HG03095 (cell line): ENCODE results near the gene TBX10.
"Not testable (repeated sequence)": the region's sequence is repeated elsewhere in the genome, so short reads cannot be mapped to it uniquely, and the experiment has no call there.

Experiments
- ATAC-seq: cut with Tn5 transposase; IDR thresholded peaks from one replicate; pipeline ENCODE4 v1.9.1; 2021; ENCODE audit warnings: moderate library complexity; ENCODE audit not compliant: unreplicated experiment

Gene TBX10

DNA sequence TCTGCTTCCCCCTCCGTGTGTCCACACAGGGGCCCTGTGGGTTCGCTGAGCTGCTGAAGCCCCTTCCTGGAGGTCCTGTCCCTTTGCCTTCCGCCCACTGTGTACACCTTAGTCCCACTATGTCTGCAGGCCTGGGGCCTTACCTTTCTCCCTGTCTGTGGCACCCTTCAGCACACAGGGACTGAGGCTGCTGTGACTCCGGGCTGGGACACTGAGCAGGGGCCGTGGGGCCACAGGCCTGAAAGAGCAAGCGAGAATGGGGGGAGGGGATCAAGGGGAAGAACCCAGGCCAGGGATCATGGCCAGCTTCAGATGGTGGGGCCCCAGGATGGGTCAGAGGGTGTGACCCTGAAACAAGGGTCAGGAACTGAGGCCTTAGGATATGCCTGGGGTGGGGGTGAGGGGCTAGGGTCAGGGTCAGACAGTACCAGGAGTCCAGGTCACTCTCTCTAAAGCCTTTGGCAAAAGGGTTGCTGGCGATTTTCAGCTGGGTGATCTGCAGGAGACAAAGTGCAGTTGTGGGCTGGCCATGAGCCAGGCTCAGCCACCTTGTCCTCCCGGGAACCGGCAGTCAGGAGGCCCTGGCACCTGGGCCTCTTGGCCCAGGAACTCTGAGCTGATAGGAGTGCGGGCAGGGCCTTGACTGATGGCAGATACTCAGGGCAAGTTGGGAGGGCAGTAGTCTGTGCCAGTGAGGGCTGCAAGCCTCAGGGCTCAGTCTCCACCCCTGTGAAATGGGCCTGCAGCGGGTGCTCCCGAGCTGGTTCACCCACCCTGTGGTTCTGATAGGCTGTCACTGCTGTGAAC lies 7.2 kb downstream of the TBX10 start:
- no peak for ATAC-seq

- ATAC-seq, result no peak
These were observed 7.7 kb downstream of the TBX10 start for GRCh38 chr11:67631853-67632174.

GRCh38 chr11:67631411-67631810 lies 8.2 kb downstream of the TBX10 start:
- ATAC-seq, result no peak

- ATAC-seq, result no peak
These were observed 8.6 kb downstream of the TBX10 start for GRCh38 chr11:67630943-67631331.

DNA sequence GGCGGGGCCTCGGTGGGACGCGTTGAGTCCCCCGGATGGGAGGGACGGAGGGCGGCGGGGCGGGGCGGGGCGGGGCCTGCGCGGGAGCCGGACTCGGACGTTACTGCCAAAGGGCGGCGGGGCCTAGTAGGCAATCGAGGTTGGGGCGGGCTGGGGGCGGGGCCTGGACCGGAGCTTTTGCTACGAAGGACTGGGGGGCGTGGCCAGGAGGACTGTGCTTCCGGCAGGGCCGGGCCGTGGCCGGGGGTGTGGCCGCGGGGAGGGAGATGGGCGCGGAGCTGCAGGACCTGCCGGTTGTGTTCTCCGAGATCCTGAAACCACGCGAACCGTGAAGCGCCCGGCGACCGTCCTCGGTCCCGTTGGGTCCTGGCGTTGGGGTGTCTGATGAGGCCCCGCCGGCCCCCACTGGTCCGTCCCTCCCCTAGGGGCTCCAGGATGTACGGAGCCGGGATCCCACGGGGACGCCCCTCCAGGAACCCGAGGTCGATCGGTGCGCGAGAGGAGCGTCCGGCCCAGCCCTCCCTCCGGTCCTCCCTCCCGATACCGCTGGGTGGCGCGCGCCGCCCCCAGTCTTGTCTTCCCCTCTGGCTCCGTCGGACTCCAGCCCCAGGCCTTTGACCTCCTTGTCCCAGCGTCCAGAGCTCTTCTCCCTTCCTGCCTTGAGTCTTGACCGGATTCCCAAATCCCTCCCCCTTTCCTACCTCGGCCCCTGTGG lies 9.2 kb downstream of the TBX10 start:
- peak; percentile 47 for ATAC-seq

- peak; percentile 43 for ATAC-seq
These were observed 10.0 kb downstream of the TBX10 start, which contains the start of gene NUDT8 for GRCh38 chr11:67629386-67630227. NUDT8 (minus strand) TSS chr11:67629937; CDS start chr11:67629911, 26 bp downstream.

GRCh38 chr11:67628710-67629385 lies 10.7 kb downstream of the TBX10 start:
- ATAC-seq, result no peak

DNA sequence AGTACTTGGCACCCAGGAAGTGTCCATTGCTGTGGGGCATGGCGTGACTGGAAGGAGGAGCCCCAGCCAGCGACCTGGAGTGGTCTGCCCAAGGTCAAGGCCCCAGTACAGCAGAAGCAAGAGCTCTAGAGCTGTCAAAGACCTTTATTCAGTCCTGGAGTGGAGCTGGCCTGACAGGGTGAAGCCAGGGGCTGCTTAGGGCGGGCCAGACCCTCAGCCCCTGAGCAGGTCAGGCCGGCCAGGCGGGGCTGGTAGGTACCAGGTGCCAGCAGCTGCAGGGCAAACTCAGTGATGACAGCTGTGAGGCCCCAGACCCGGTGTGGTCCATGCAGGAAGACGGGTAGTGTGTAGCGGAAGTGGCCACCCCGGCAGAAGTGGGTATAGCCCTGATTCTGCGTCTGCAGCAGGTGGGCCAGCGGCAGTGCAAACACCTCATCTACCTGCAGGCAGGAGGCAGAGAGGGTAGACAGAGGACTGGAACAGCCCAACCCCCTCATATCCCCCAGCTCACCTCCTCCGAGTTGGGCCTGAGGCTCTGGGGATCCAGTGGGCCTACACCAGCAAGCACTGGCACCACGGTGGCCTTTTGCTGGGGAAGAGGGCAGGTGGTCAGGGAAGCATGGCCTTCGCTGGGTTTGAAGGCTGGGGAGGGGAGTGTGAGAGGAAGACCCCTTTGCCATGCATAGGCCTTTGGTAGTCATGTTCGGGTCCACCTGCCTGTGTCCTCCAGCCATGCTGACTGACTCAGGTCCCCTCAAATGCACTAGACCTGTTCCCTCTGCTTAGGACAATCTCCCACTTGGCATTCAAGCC lies 11.5 kb downstream of the TBX10 start:
- no peak for ATAC-seq

DNA sequence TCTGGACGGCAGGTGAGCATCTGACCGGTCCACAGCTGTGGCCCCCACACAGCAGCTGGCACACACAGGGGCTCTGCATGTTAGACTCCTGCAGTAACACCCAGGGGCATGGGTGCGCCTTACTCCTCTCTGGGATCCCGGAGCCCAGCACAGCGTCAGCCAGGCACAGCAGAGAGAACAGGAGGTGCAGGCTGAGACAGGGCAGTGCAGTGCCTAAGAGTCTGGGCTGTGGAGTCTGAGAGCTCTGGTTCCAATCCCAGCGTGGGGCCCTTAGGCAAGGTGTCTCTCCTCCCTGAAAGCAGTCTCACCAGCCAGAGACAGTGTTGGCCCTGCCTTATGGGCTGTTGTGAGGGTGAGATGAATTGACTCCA lies 12.1 kb downstream of the TBX10 start:
- ATAC-seq, result no peak

GRCh38 chr11:67626970-67627369 lies 12.6 kb downstream of the TBX10 start:
- no peak for ATAC-seq

DNA sequence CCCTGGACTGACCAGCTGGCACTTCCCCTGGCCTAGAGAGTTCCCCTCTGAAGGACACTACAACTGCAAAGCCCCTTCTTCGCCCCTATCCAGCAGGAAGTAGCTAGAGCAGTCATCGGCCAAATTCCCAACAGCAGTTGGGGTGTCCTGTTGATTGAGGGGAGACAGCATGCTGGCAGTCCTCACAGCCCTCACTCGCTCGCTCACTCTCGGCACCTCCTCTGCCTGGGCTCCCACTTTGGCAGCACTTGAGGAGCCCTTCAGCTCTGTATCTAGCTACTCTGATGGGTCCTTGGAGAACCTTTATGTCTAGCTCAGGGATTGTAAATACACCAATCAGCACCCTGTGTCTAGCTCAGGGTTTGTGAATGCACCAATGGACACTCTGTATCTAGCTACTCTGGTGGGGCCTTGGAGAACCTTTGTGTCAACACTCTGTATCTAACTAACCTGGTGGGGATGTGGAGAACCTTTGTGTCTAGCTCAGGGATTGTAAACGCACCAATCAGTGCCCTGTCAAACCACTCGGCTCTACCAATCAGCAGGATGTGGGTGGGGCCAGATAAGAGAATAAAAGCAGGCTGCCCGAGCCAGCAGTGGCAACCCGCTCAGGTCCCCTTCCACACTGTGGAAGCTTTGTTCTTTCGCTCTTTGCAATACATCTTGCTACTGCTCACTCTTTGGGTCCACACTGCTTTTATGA lies 13.3 kb downstream of the TBX10 start:
- not testable (repeated sequence) for ATAC-seq

- not testable (repeated sequence) for ATAC-seq
These were observed 15.8 kb downstream of the TBX10 start for GRCh38 chr11:67623795-67624194.

DNA sequence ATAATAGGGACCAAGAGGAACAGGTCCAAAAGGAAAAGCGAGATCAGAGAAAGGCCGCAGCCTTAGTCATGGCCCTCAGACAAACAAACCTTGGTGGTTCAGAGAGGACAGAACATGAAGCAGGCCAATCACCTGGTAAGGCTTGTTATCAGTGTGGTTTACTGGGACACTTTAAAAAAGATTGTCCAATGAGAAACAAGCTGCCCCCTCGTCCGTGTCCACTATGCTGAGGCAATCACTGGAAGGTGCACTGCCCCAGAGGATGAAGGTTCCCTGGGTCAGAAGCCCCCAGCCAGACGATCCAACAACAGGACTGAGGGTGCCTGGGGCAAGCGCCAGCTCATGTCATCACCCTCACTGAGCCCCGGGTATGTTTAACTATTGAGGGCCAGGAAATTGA lies 16.7 kb downstream of the TBX10 start:
- ATAC-seq, result not testable (repeated sequence)

DNA sequence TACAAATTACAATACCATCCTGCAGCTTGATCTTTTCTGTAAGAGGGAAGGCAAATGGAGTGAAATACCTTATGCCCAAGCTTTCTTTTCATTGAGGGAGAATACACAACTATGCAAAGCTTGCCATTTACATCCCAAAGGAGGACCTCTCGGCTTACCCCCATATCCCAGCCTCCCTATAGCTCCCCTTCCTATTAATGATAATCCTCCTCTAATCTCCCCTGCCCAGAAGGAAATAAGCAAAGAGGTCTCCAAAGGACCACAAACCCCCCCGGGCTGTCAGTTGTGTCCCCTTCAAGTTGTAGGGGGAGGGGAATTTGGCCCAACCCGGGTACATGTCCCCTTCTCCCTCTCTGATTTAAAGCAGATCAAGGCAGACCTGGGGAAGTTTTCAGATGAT lies 17.6 kb downstream of the TBX10 start:
- not testable (repeated sequence) for ATAC-seq

- not testable (repeated sequence) for ATAC-seq
These were observed 18.9 kb downstream of the TBX10 start for GRCh38 chr11:67620621-67621020.

DNA sequence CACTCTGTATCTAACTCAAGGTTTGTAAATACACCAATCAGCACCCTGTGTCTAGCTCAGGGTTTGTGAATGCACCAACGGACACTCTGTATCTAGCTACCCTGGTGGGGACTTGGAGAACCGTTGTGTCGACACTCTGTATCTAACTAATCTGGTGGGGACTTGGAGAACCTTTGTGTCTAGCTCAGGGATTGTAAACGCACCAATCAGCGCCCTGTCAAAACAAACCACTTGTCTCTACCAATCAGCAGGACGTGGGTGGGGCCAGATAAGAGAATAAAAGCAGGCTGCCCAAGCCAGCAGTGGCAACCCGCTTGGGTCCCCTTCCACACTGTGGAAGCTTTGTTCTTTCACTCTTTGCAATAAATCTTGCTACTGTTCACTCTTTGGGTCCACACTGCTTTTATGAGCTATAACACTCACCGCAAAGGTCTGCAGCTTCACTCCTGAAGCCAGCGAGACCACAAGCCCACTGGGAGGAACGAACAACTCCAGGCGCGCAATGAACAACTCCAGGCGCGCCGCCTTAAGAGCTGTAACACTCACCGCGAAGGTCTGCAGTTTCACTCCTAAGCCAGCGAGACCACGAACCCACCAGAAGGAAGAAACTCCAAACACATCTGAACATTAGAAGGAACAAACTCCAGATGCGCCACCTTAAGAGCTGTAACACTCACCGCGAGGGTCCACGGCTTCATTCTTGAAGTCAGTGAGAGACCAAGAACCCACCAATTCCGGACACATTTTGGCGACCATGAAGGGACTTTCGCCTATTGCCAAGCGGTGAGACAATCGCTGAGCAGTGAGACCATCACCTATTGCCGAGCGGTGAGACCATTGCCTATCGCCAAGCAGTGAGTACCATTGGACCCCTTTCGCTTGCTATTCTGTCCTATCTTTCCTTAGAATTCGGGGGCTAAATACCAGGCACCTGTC lies 19.6 kb downstream of the TBX10 start:
- not testable (repeated sequence) for ATAC-seq

DNA sequence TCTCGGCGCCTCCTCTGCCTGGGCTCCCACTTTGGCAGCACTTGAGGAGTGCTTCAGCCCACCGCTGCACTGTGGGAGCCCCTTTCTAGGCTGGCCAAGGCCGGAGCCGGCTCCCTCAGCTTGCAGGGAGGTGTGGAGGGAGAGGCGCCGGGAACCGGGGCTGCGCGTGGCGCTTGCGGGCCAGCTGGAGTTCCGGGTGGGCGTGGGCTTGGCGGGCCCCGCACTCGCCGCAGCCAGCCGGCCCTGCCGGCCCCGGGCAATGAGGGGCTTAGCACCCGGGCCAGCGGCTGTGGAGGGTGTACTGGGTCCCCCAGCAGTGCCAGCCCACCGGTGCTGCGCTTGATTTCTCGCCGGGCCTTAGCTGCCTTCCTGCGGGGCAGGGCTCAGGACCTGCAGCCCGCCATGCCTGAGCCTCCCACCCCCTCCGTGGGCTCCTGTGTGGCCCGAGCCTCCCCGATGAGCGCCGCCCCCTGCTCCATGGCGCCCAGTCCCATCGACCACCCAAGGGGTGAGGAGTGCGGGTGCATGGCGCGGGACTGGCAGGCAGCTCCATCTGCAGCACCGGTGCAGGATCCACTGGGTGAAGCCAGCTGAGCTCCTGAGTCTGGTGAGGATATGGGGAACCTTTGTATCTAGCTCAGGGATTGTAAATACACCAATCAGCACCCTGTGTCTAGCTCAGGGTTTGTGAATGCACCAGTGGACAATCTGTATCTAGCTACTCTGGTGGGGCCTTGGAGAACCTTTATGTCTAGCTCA lies 20.5 kb downstream of the TBX10 start:
- not testable (repeated sequence) for ATAC-seq
